WTC11 (cell line): ENCODE results near the gene SEZ6L2.

Experiments
- FOXK1 ChIP-seq: sonication (generic); formaldehyde crosslinking; IDR thresholded peaks from 2 replicates; pipeline ENCODE4 v1.8.0; 2022; ENCODE audit warnings: mild to moderate bottlenecking, moderate library complexity, missing genetic modification reagents
- ZNF263 ChIP-seq: sonication (generic); formaldehyde crosslinking; IDR thresholded peaks from 2 replicates; pipeline ENCODE4 v1.8.1; 2022; ENCODE audit warnings: low read depth, mild to moderate bottlenecking, moderate library complexity, missing genetic modification reagents
- ZNF416 ChIP-seq: fragments of 250-450 bp; sonication (Bioruptor Pico); IDR thresholded peaks from 2 replicates; pipeline ENCODE4 v1.9.0; 2021; ENCODE audit warnings: mild to moderate bottlenecking, inconsistent platforms
- TF ChIP-seq, protein P1 (sequence below): fragments of 200-600 bp; IDR thresholded peaks from 2 replicates; pipeline ENCODE4 v1.8.0; 2022; ENCODE audit warnings: antibody characterized with exemption
- TF ChIP-seq, protein P2 (sequence below): sonication (generic); formaldehyde crosslinking; conservative IDR thresholded peaks from 2 replicates; pipeline ENCODE4 v1.8.1; 2023; ENCODE audit warnings: mild to moderate bottlenecking, low read depth, missing genetic modification reagents, moderate library complexity

DNA sequence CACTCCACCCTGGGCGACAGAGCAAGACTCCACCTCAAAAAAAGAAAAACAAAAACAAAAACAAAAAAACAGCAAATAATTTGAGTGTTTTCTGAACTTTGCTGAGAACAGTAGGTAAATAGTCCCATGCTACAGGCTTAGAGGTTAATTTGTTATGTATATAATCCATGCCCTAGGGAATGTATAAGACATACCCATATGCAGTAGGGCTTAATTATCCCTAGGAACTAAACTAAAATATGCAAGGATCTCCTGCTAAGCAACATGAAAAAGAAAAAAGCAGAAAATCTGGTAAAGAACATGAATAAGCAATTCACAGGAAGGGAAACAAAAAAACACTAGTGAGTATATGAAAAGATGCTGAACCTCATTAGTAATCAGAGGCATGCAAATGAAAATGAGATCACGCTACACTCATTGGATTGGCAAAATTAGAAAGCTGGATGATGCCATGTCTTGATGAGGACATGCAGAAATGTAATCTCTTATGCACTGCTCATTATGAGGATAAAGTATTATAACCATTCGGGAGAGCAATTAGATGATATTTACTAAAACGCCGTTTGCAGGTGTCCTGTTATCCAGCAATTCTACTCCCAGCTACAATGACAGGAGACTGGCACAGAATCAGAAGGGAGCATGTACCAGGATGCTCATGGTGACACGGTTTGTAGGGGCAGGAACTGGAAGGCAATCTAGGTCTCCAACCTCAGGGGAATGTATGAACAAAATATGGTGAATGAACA lies 21.1 kb upstream of the SEZ6L2 start:
- TF ChIP-seq ZNF263 (CRISPR knock-in tag) = no peak
- TF ChIP-seq FOXK1 (CRISPR knock-in tag) = no peak
- TF ChIP-seq, protein P1, sequence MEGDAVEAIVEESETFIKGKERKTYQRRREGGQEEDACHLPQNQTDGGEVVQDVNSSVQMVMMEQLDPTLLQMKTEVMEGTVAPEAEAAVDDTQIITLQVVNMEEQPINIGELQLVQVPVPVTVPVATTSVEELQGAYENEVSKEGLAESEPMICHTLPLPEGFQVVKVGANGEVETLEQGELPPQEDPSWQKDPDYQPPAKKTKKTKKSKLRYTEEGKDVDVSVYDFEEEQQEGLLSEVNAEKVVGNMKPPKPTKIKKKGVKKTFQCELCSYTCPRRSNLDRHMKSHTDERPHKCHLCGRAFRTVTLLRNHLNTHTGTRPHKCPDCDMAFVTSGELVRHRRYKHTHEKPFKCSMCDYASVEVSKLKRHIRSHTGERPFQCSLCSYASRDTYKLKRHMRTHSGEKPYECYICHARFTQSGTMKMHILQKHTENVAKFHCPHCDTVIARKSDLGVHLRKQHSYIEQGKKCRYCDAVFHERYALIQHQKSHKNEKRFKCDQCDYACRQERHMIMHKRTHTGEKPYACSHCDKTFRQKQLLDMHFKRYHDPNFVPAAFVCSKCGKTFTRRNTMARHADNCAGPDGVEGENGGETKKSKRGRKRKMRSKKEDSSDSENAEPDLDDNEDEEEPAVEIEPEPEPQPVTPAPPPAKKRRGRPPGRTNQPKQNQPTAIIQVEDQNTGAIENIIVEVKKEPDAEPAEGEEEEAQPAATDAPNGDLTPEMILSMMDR = no peak
- TF ChIP-seq, protein P2, sequence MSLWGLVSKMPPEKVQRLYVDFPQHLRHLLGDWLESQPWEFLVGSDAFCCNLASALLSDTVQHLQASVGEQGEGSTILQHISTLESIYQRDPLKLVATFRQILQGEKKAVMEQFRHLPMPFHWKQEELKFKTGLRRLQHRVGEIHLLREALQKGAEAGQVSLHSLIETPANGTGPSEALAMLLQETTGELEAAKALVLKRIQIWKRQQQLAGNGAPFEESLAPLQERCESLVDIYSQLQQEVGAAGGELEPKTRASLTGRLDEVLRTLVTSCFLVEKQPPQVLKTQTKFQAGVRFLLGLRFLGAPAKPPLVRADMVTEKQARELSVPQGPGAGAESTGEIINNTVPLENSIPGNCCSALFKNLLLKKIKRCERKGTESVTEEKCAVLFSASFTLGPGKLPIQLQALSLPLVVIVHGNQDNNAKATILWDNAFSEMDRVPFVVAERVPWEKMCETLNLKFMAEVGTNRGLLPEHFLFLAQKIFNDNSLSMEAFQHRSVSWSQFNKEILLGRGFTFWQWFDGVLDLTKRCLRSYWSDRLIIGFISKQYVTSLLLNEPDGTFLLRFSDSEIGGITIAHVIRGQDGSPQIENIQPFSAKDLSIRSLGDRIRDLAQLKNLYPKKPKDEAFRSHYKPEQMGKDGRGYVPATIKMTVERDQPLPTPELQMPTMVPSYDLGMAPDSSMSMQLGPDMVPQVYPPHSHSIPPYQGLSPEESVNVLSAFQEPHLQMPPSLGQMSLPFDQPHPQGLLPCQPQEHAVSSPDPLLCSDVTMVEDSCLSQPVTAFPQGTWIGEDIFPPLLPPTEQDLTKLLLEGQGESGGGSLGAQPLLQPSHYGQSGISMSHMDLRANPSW (CRISPR knock-in tag) = no peak
- no peak for TF ChIP-seq ZNF416
